Activated CD8-positive, alpha-beta memory T cell treated with anti-CD3 and anti-CD28 coated beads for 36 hours (primary cell): ENCODE measurements around the gene NBPF4. TPM values are rescaled to one million over a fixed set of nuclear protein-coding genes. Genes with fewer than 3 reads are reported as not detected.

Experiments used
- total RNA-seq, 2 experiments: library from RNA; stranded (reverse); gene quantifications; one replicate each; pipeline ENCODE4 v1.2.3, GENCODE V29; 2021

Gene NBPF4
- total RNA-seq, 2 experiments from 2014 or later, result 0.10 to 0.11 TPM

Other genes with a start within 250 kb of the NBPF4 start
- 10 to 100 TPM; 19.6 to 20.1 TPM for gene SLC25A24, start 43.7 kb downstream of the NBPF4 start, total RNA-seq
- not detected for gene NBPF6, start 206.3 kb upstream of the NBPF4 start, total RNA-seq